Measurements from ENCODE around the gene CES3. TPM values are rescaled to one million over a fixed set of nuclear protein-coding genes. Genes with fewer than 3 reads are reported as not detected.

Gene CES3
- total and polyA plus RNA-seq, 7 experiments from 2014 or later: 0.32 to 11.5 (median 0.77) TPM; not detected in 3

DNA sequence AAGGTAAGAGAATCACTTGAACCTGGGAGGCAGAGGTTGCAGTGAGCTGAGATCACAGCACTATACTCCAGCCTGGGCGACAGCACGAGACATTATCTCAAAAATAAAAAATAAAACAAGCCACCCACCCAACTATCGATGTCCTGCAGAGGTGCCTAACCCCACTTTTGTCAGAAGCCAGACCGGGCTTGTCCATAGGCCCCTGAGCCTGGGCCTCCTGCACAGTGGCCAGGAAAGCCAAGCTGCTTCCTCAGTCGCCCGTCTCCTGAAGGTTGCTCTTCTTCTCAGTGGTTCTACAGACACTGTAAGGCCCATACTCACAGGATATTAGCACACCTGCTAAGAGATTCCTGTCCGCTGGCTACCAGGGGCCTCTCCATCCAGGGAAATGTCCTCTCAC lies 14.5 kb upstream of the CES3 start:
- Histone ChIP-seq H3K4me3 (ENCODE audit: low read length) (no peak overlapping the region), H3K27me3 (ENCODE audit: control insufficient read depth in 2 of 2, insufficient read depth in 2 of 2, low read length in 2 of 2) (no peaks in the 10 kb centered on the region), H3K4me1 (ENCODE audit: control insufficient read depth in 2 of 2, insufficient read depth in 2 of 2, low read length in 2 of 2) (peaks cover 0 to 4% of the 10 kb centered on the region in 2 donors), H3K9me3 (ENCODE audit: control insufficient read depth in 2 of 3, low read length in 3 of 3) (no peaks in the 10 kb centered on the region), H3K27ac (ENCODE audit: low read depth, low read length) (no peak overlapping the region), H3K36me3 (ENCODE audit: control insufficient read depth in 2 of 3, insufficient read depth in 3 of 3, low read length in 3 of 3) (peaks cover 0 to 24% (median 0%) of the 10 kb centered on the region in 3 experiments)
- peaks cover 0 to 5% (median 0%) of the 10 kb centered on the region in 11 donors for H3K9me3 Mint-ChIP-seq
- no peak overlapping the region for H3K4me3 Mint-ChIP-seq
- intact Hi-C loops (cut with micrococcal nuclease): loop anchor here (2.0 to 5.0 kb wide), 4 partner anchors 49 to 331 kb away; partner anchors contain the start of genes CBFB (in 1 of the 2) and PLEKHG4 (in 1 of the 2)
- POLR2A ChIA-PET: interaction anchor here (1.4 kb wide), 1 partner anchor 17 kb away, joined by 3 read pairs; no protein-coding TSS in a partner anchor
- no peak for DNase-seq
- CTCF ChIA-PET: interaction anchor here (1.2 kb wide), 1 partner anchor 16 kb away, joined by 4 read pairs; no protein-coding TSS in a partner anchor
- peaks cover 18 to 31% (median 27%) of the 10 kb centered on the region in 5 donors for H3K27me3 Mint-ChIP-seq
- no peak for ATAC-seq
- H3K4me1 Mint-ChIP-seq: peaks cover 13 to 24% (median 18%) of the 10 kb centered on the region in 7 donors
- H3K27ac Mint-ChIP-seq: peak overlapping the region in 1 of 9 donors; percentile 79
- peaks cover 4 to 12% (median 5%) of the 10 kb centered on the region in 5 donors for H3K36me3 Mint-ChIP-seq

DNA sequence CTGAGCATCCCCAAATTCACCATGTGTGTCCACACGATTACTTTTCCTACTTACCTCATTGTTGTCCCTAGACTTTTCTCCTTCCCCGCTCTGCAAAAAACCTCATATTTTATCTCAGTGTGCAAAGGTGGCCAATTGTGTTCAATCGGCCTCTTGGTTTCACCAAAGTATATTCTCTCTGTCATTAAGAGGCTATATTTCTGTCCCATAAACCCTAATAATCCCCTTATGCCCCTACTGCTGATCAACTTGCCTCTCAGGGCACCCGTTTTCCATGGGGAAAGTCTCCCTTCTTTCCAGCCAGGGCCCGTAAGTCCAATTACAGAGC lies 14.1 kb upstream of the CES3 start:
- intact Hi-C loops (cut with micrococcal nuclease): loop anchor here (1.0 to 5.0 kb wide), 9 partner anchors 13 to 330 kb away; partner anchors contain the start of genes CBFB (in 1 of the 2), CIAO2B (in 1 of the 2), PHAF1 (in 1 of the 2) and PLEKHG4 (in 1 of the 2)

DNA sequence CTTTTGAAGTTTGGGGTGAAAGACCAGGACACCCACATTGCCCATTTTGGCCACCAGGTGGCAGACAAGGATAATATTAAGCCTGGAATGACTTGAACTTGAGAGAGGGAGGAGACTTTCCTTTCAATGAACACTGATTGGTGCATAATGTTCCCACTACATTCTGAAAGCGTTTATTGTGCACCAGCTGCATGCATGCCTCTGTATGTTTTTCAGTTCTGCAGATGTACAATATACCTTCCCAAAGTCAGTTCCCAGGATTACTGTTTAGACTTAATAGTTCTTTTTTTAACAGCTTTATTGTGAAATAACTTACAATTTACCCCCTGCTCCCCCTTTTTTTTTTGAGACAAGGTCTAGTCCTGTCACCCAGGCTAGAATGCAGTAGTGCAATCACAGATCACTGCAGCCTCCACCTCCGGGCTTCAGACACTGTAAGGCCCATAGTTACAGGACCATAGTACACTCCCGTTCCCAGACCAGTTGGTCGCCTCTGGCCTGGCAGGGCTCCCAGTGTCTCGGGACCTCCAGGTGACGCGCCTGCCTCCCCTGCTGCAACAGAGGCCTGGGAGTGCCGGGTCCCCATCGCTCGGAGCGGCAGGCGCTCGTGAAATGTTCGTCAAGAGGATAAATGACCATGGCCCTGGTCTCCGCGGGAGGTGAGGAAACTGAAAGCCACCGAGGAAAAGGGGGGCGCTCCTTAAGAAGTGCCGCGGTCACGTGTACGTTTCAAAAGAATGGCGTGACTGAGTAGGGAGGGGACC lies 13.6 kb upstream of the CES3 start:
- intact Hi-C loops (cut with micrococcal nuclease): loop anchor here (1.0 to 5.0 kb wide), 9 partner anchors 13 to 330 kb away; partner anchors contain the start of genes CBFB (in 1 of the 2), CIAO2B (in 1 of the 2), PHAF1 (in 1 of the 2) and PLEKHG4 (in 1 of the 2)
- Histone ChIP-seq H3K9me3 (ENCODE audit: control insufficient read depth in 2 of 3, low read length in 3 of 3) (no peaks in the 10 kb centered on the region), H3K27me3 (ENCODE audit: control insufficient read depth in 2 of 2, insufficient read depth in 2 of 2, low read length in 2 of 2) (no peaks in the 10 kb centered on the region), H3K4me3 (ENCODE audit: low read length) (peak overlapping the region; percentile 45), H3K36me3 (ENCODE audit: control insufficient read depth in 2 of 3, insufficient read depth in 3 of 3, low read length in 3 of 3) (peaks cover 0 to 14% (median 0%) of the 10 kb centered on the region in 3 experiments), H3K27ac (ENCODE audit: low read depth, low read length) (peak overlapping the region; percentile 26), H3K4me1 (ENCODE audit: control insufficient read depth in 2 of 2, insufficient read depth in 2 of 2, low read length in 2 of 2) (peaks cover 0 to 4% of the 10 kb centered on the region in 2 donors)
- ATAC-seq: peak; percentile 97
- H3K9me3 Mint-ChIP-seq: peaks cover 0 to 7% (median 0%) of the 10 kb centered on the region in 11 donors
- DNase-seq: peak; percentile 64 to 86 (median 80)
- ChIA-PET POLR2A (interaction anchor here (0.6 to 1.0 kb wide), 2 partner anchors 227 to 344 kb away, joined by 3 read pairs; no protein-coding TSS in a partner anchor), CTCF (interaction anchor here (0.8 to 1.2 kb wide), 4 partner anchors 11 to 238 kb away, joined by 3 to 4 read pairs (median 3); partner anchors contain the start of gene CIAO2B)
- H3K36me3 Mint-ChIP-seq: peaks cover 0 to 10% (median 5%) of the 10 kb centered on the region in 5 donors
- H3K4me3 Mint-ChIP-seq: peak overlapping the region; percentile 83 to 95 (median 92)
- H3K4me1 Mint-ChIP-seq: peaks cover 13 to 24% (median 18%) of the 10 kb centered on the region in 7 donors
- peaks cover 23 to 39% (median 32%) of the 10 kb centered on the region in 5 donors for H3K27me3 Mint-ChIP-seq
- H3K27ac Mint-ChIP-seq: peak overlapping the region in 3 of 9 donors; percentile 13 to 50 (median 29)

More for the DNA sequence above, 14.1 kb upstream of the CES3 start:
- POLR2A ChIA-PET: interaction anchor here (1.0 kb wide), 1 partner anchor 228 kb away, joined by 3 read pairs; no protein-coding TSS in a partner anchor
- CTCF ChIA-PET: interaction anchor here (0.8 to 1.2 kb wide), 4 partner anchors 11 to 238 kb away, joined by 3 to 4 read pairs (median 3); partner anchors contain the start of gene CIAO2B
- no peaks in the 10 kb centered on the region for H3K27me3 ChIP-seq (ENCODE audit: control insufficient read depth in 2 of 2, insufficient read depth in 2 of 2, low read length in 2 of 2)
- Mint-ChIP-seq H3K27ac (peak overlapping the region in 4 of 9 donors; percentile 13 to 79 (median 40)), H3K9me3 (peaks cover 0 to 7% (median 0%) of the 10 kb centered on the region in 11 donors), H3K36me3 (peaks cover 4 to 11% (median 5%) of the 10 kb centered on the region in 5 donors), H3K27me3 (peaks cover 22 to 35% (median 31%) of the 10 kb centered on the region in 5 donors), H3K4me3 (peak overlapping the region in 9 of 10 donors; percentile 83 to 95 (median 92)), H3K4me1 (peaks cover 13 to 24% (median 18%) of the 10 kb centered on the region in 7 donors)
- H3K4me1 ChIP-seq (ENCODE audit: control insufficient read depth in 2 of 2, insufficient read depth in 2 of 2, low read length in 2 of 2): peaks cover 0 to 4% of the 10 kb centered on the region in 2 donors
- ATAC-seq: no peak
- H3K9me3 ChIP-seq (ENCODE audit: control insufficient read depth in 2 of 3, low read length in 3 of 3): no peaks in the 10 kb centered on the region
- H3K36me3 ChIP-seq (ENCODE audit: control insufficient read depth in 2 of 3, insufficient read depth in 3 of 3, low read length in 3 of 3): peaks cover 0 to 20% (median 0%) of the 10 kb centered on the region in 3 experiments
- H3K4me3 ChIP-seq (ENCODE audit: low read length): no peak overlapping the region
- no peak for DNase-seq
- H3K27ac ChIP-seq (ENCODE audit: low read depth, low read length): no peak overlapping the region

DNA sequence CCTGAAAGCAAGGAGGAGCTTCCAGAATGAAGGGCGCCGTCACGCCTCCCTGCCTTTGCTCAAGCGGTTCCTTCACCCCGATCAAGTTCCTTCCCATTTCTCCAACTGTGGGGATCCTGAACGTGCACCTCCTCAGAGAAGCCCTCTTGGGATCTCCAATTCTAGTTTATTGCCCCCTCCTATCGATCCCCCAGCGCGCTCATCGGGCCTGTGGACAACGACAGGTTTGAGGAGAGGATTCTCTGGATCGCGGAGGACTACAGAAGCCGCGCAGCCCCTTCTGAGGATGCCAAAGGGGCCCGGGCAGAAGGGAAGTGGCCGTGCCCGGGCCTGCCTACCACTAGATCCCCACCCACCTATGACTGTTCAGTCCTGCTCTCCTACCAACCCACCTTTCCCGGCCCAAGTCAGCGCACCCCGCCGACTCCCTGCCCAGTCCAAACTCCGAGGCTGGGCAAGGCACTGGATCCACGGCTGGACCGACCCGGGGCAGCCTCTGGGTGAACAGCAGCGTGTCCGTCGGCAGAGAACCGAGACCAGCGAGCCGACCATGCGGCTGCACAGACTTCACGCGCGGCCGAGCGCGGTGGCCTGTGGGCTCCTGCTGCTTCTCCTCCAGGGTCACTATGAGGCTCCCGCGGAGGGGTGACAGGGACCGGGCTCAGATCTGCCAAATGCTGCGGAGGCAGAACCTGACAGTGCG lies 12.8 kb upstream of the CES3 start:
- ATAC-seq (peak; percentile 16), DNase-seq (peak in 1 of 9 donors; percentile 15)
- H3K4me1 ChIP-seq (ENCODE audit: control insufficient read depth in 2 of 2, insufficient read depth in 2 of 2, low read length in 2 of 2): peaks cover 0 to 4% of the 10 kb centered on the region in 2 donors
- peaks cover 0 to 7% (median 0%) of the 10 kb centered on the region in 11 donors for H3K9me3 Mint-ChIP-seq
- peak overlapping the region; percentile 26 for H3K27ac ChIP-seq (ENCODE audit: low read depth, low read length)
- no peaks in the 10 kb centered on the region for H3K27me3 ChIP-seq (ENCODE audit: control insufficient read depth in 2 of 2, insufficient read depth in 2 of 2, low read length in 2 of 2)
- H3K36me3 Mint-ChIP-seq: peaks cover 0 to 6% (median 0%) of the 10 kb centered on the region in 5 donors
- H3K4me3 ChIP-seq (ENCODE audit: low read length): peak overlapping the region; percentile 45
- H3K4me1 Mint-ChIP-seq: peaks cover 13 to 24% (median 18%) of the 10 kb centered on the region in 7 donors
- intact Hi-C loops (cut with micrococcal nuclease): loop anchor here (5.0 kb wide), 3 partner anchors 51 to 329 kb away; partner anchors contain the start of genes CBFB (in 1 of the 2) and PLEKHG4 (in 1 of the 2)
- peak overlapping the region in 3 of 9 donors; percentile 18 to 59 (median 45) for H3K27ac Mint-ChIP-seq
- POLR2A ChIA-PET: no interaction called here
- no peaks in the 10 kb centered on the region for H3K9me3 ChIP-seq (ENCODE audit: control insufficient read depth in 2 of 3, low read length in 3 of 3)
- peaks cover 0 to 6% (median 0%) of the 10 kb centered on the region in 3 experiments for H3K36me3 ChIP-seq (ENCODE audit: control insufficient read depth in 2 of 3, insufficient read depth in 3 of 3, low read length in 3 of 3)
- H3K27me3 Mint-ChIP-seq: peaks cover 29 to 39% (median 39%) of the 10 kb centered on the region in 5 donors
- H3K4me3 Mint-ChIP-seq: peak overlapping the region; percentile 83 to 95 (median 92)
- CTCF ChIA-PET: interaction anchor here (0.6 kb wide), 2 partner anchors 12 to 29 kb away, joined by 3 read pairs; no protein-coding TSS in a partner anchor

DNA sequence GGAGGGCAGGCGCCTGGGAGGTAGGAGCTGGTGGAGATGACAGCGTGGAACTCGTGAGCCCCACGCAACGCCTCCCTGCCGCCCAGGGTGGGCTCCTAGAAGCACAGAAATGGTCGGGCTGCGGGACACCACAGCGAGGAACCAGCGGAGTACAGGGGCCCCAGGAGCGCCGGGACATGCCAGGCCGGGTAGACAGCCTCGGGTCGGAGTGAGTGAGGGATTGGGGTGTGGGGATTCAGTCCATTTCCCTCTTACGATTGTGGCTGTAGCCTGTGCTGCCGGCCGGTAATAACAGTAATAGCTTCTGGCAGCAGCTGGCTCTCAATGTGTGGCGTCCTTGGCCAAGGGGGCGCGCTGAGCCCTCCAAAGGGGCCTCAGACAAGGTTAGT lies 12.2 kb upstream of the CES3 start:
- CTCF ChIA-PET: interaction anchor here (0.6 kb wide), 2 partner anchors 11 to 29 kb away, joined by 3 read pairs; no protein-coding TSS in a partner anchor

More for the DNA sequence above, 12.2 kb upstream of the CES3 start:
- intact Hi-C loops (cut with micrococcal nuclease): loop anchor here (5.0 kb wide), 3 partner anchors 52 to 328 kb away; partner anchors contain the start of genes CBFB (in 1 of the 2) and PLEKHG4 (in 1 of the 2)
- no peaks in the 10 kb centered on the region for H3K27me3 ChIP-seq (ENCODE audit: control insufficient read depth in 2 of 2, insufficient read depth in 2 of 2, low read length in 2 of 2)
- Mint-ChIP-seq H3K4me1 (peaks cover 13 to 25% (median 19%) of the 10 kb centered on the region in 7 donors), H3K36me3 (peaks cover 0 to 6% (median 0%) of the 10 kb centered on the region in 5 donors), H3K4me3 (peak overlapping the region; percentile 83 to 95 (median 92)), H3K27ac (no peak overlapping the region), H3K9me3 (peaks cover 0 to 7% (median 0%) of the 10 kb centered on the region in 11 donors), H3K27me3 (peaks cover 31 to 42% (median 40%) of the 10 kb centered on the region in 5 donors)
- ATAC-seq (no peak), DNase-seq (no peak)
- POLR2A ChIA-PET: no interaction called here
- no peak overlapping the region for H3K4me3 ChIP-seq (ENCODE audit: low read length)
- H3K27ac ChIP-seq (ENCODE audit: low read depth, low read length): no peak overlapping the region
- peaks cover 0 to under 1% (median 0%) of the 10 kb centered on the region in 3 experiments for H3K36me3 ChIP-seq (ENCODE audit: control insufficient read depth in 2 of 3, insufficient read depth in 3 of 3, low read length in 3 of 3)
- H3K4me1 ChIP-seq (ENCODE audit: control insufficient read depth in 2 of 2, insufficient read depth in 2 of 2, low read length in 2 of 2): peaks cover 0 to 4% of the 10 kb centered on the region in 2 donors
- H3K9me3 ChIP-seq (ENCODE audit: control insufficient read depth in 2 of 3, low read length in 3 of 3): no peaks in the 10 kb centered on the region
